ENCODE results near the gene ALDH1A1.

The ALDH1A1 gene

GRCh38 chr9:72978744-72979143 lies 25.9 kb upstream of the ALDH1A1 start:
- peaks cover 14% of the 10 kb centered on the region for H3K4me1 ChIP-seq (ENCODE audit: control insufficient read depth, insufficient read depth, low read length)

GRCh38 chr9:72977670-72978069 lies 24.8 kb upstream of the ALDH1A1 start:
- Histone ChIP-seq H3K4me1 (ENCODE audit: control insufficient read depth, insufficient read depth, low read length) (peaks cover 14% of the 10 kb centered on the region), H3K9ac (ENCODE audit: low read length) (no peak overlapping the region), H3K36me3 (ENCODE audit: control insufficient read depth, insufficient read depth, low read length, severe bottlenecking) (no peaks in the 10 kb centered on the region), H3K27me3 (replicated peaks; ENCODE audit: control insufficient read depth, insufficient read depth, low read length) (no peaks in the 10 kb centered on the region), H3K9me3 (ENCODE audit: control insufficient read depth, low read length) (no peaks in the 10 kb centered on the region), H3K4me3 (ENCODE audit: low read length) (no peak overlapping the region)
- peak; percentile 29 for DNase-seq (ENCODE audit: low read depth)

More at GRCh38 chr9:72978744-72979143, 25.9 kb upstream of the ALDH1A1 start:
- Histone ChIP-seq H3K9me3 (ENCODE audit: control insufficient read depth, low read length) (no peaks in the 10 kb centered on the region), H3K27me3 (replicated peaks; ENCODE audit: control insufficient read depth, insufficient read depth, low read length) (no peaks in the 10 kb centered on the region), H3K9ac (ENCODE audit: low read length) (no peak overlapping the region), H3K36me3 (ENCODE audit: control insufficient read depth, insufficient read depth, low read length, severe bottlenecking) (no peaks in the 10 kb centered on the region), H3K4me3 (ENCODE audit: low read length) (no peak overlapping the region)
- DNase-seq (ENCODE audit: low read depth) = peak; percentile 78

GRCh38 chr9:72974501-72974900 lies 21.6 kb upstream of the ALDH1A1 start:
- Histone ChIP-seq H3K27me3 (replicated peaks; ENCODE audit: control insufficient read depth, insufficient read depth, low read length) (no peaks in the 10 kb centered on the region), H3K4me3 (ENCODE audit: low read length) (no peak overlapping the region), H3K9me3 (ENCODE audit: control insufficient read depth, low read length) (no peaks in the 10 kb centered on the region), H3K36me3 (ENCODE audit: control insufficient read depth, insufficient read depth, low read length, severe bottlenecking) (no peaks in the 10 kb centered on the region), H3K4me1 (ENCODE audit: control insufficient read depth, insufficient read depth, low read length) (peaks cover 7% of the 10 kb centered on the region), H3K9ac (ENCODE audit: low read length) (no peak overlapping the region)
- DNase-seq (ENCODE audit: low read depth) = no peak

GRCh38 chr9:72972636-72973035 lies 19.8 kb upstream of the ALDH1A1 start:
- Histone ChIP-seq H3K9me3 (ENCODE audit: control insufficient read depth, low read length) (peaks cover 5% of the 10 kb centered on the region), H3K36me3 (ENCODE audit: control insufficient read depth, insufficient read depth, low read length, severe bottlenecking) (no peaks in the 10 kb centered on the region)
- DNase-seq (ENCODE audit: low read depth) = no peak

GRCh38 chr9:72971411-72971810 lies 18.6 kb upstream of the ALDH1A1 start:
- Histone ChIP-seq H3K4me1 (ENCODE audit: control insufficient read depth, insufficient read depth, low read length) (no peaks in the 10 kb centered on the region), H3K4me3 (ENCODE audit: low read length) (no peak overlapping the region), H3K9me3 (ENCODE audit: control insufficient read depth, low read length) (peaks cover 5% of the 10 kb centered on the region), H3K27me3 (replicated peaks; ENCODE audit: control insufficient read depth, insufficient read depth, low read length) (no peaks in the 10 kb centered on the region), H3K9ac (ENCODE audit: low read length) (no peak overlapping the region), H3K36me3 (ENCODE audit: control insufficient read depth, insufficient read depth, low read length, severe bottlenecking) (no peaks in the 10 kb centered on the region)
- DNase-seq (ENCODE audit: low read depth) = no peak

More at GRCh38 chr9:72972636-72973035, 19.8 kb upstream of the ALDH1A1 start:
- Histone ChIP-seq H3K4me1 (ENCODE audit: control insufficient read depth, insufficient read depth, low read length) (no peaks in the 10 kb centered on the region), H3K9ac (ENCODE audit: low read length) (no peak overlapping the region), H3K27me3 (replicated peaks; ENCODE audit: control insufficient read depth, insufficient read depth, low read length) (no peaks in the 10 kb centered on the region), H3K4me3 (ENCODE audit: low read length) (no peak overlapping the region)

- peak; percentile 57 for DNase-seq (ENCODE audit: low read depth)
- H3K27me3 ChIP-seq (replicated peaks; ENCODE audit: control insufficient read depth, insufficient read depth, low read length) = no peaks in the 10 kb centered on the region
- peaks cover 9% of the 10 kb centered on the region for H3K9me3 ChIP-seq (ENCODE audit: control insufficient read depth, low read length)
- H3K4me3 ChIP-seq (ENCODE audit: low read length) = no peak overlapping the region
- peaks cover 3% of the 10 kb centered on the region for H3K4me1 ChIP-seq (ENCODE audit: control insufficient read depth, insufficient read depth, low read length)
- H3K9ac ChIP-seq (ENCODE audit: low read length) = no peak overlapping the region
- H3K36me3 ChIP-seq (ENCODE audit: control insufficient read depth, insufficient read depth, low read length, severe bottlenecking) = no peaks in the 10 kb centered on the region
Measured at GRCh38 chr9:72960446-72960845, 7.6 kb upstream of the ALDH1A1 start.

GRCh38 chr9:72958485-72959281 lies 5.8 kb upstream of the ALDH1A1 start:
- H3K27me3 ChIP-seq (replicated peaks; ENCODE audit: control insufficient read depth, insufficient read depth, low read length) = no peaks in the 10 kb centered on the region
- peaks cover 9% of the 10 kb centered on the region for H3K9me3 ChIP-seq (ENCODE audit: control insufficient read depth, low read length)
- no peak for DNase-seq (ENCODE audit: low read depth)
- no peak overlapping the region for H3K4me3 ChIP-seq (ENCODE audit: low read length)
- H3K9ac ChIP-seq (ENCODE audit: low read length) = no peak overlapping the region
- H3K4me1 ChIP-seq (ENCODE audit: control insufficient read depth, insufficient read depth, low read length) = peaks cover 20% of the 10 kb centered on the region
- H3K36me3 ChIP-seq (ENCODE audit: control insufficient read depth, insufficient read depth, low read length, severe bottlenecking) = no peaks in the 10 kb centered on the region

GRCh38 chr9:72955571-72955970 lies 2.7 kb upstream of the ALDH1A1 start:
- Histone ChIP-seq H3K9ac (ENCODE audit: low read length) (no peak overlapping the region), H3K4me3 (ENCODE audit: low read length) (no peak overlapping the region), H3K9me3 (ENCODE audit: control insufficient read depth, low read length) (peaks cover 9% of the 10 kb centered on the region), H3K4me1 (ENCODE audit: control insufficient read depth, insufficient read depth, low read length) (peaks cover 26% of the 10 kb centered on the region), H3K27me3 (replicated peaks; ENCODE audit: control insufficient read depth, insufficient read depth, low read length) (no peaks in the 10 kb centered on the region), H3K36me3 (ENCODE audit: control insufficient read depth, insufficient read depth, low read length, severe bottlenecking) (no peaks in the 10 kb centered on the region)
- no peak for DNase-seq (ENCODE audit: low read depth)

- Histone ChIP-seq H3K4me3 (ENCODE audit: low read length) (no peak overlapping the region), H3K4me1 (ENCODE audit: control insufficient read depth, insufficient read depth, low read length) (peaks cover 26% of the 10 kb centered on the region), H3K27me3 (replicated peaks; ENCODE audit: control insufficient read depth, insufficient read depth, low read length) (no peaks in the 10 kb centered on the region), H3K36me3 (ENCODE audit: control insufficient read depth, insufficient read depth, low read length, severe bottlenecking) (no peaks in the 10 kb centered on the region), H3K9me3 (ENCODE audit: control insufficient read depth, low read length) (peaks cover 9% of the 10 kb centered on the region), H3K9ac (ENCODE audit: low read length) (peak overlapping the region; percentile 17)
- peak; percentile 41 for DNase-seq (ENCODE audit: low read depth)
Measured at GRCh38 chr9:72955126-72955455, 2.2 kb upstream of the ALDH1A1 start.

- H3K27me3 ChIP-seq (replicated peaks; ENCODE audit: control insufficient read depth, insufficient read depth, low read length) = no peaks in the 10 kb centered on the region
Measured at GRCh38 chr9:72954431-72955125, 1.7 kb upstream of the ALDH1A1 start.

GRCh38 chr9:72952381-72952690 lies 517 bp downstream of the ALDH1A1 start:
- Histone ChIP-seq H3K36me3 (ENCODE audit: control insufficient read depth, insufficient read depth, low read length, severe bottlenecking) (no peaks in the 10 kb centered on the region), H3K27me3 (replicated peaks; ENCODE audit: control insufficient read depth, insufficient read depth, low read length) (no peaks in the 10 kb centered on the region), H3K9me3 (ENCODE audit: control insufficient read depth, low read length) (no peaks in the 10 kb centered on the region), H3K4me3 (ENCODE audit: low read length) (peak overlapping the region; percentile 72), H3K4me1 (ENCODE audit: control insufficient read depth, insufficient read depth, low read length) (peaks cover 26% of the 10 kb centered on the region), H3K9ac (ENCODE audit: low read length) (peak overlapping the region; percentile 66)
- DNase-seq (ENCODE audit: low read depth) = no peak

More at GRCh38 chr9:72954431-72955125, 1.7 kb upstream of the ALDH1A1 start:
- Histone ChIP-seq H3K4me3 (ENCODE audit: low read length) (peak overlapping the region; percentile 11), H3K9me3 (ENCODE audit: control insufficient read depth, low read length) (peaks cover 8% of the 10 kb centered on the region), H3K36me3 (ENCODE audit: control insufficient read depth, insufficient read depth, low read length, severe bottlenecking) (no peaks in the 10 kb centered on the region), H3K4me1 (ENCODE audit: control insufficient read depth, insufficient read depth, low read length) (peaks cover 26% of the 10 kb centered on the region), H3K9ac (ENCODE audit: low read length) (peak overlapping the region; percentile 17)
- peak; percentile 81 for DNase-seq (ENCODE audit: low read depth)
